SH-SY5Y (cell line): ENCODE data around the gene ANKRD11.

Experiments used
- GATA2 ChIP-seq: IDR thresholded peaks from 2 replicates; pipeline ENCODE4 v1.6.1; 2011; ENCODE audit warnings: mild to moderate bottlenecking, low read depth, low read length
- GATA3 ChIP-seq: IDR thresholded peaks from 2 replicates; pipeline ENCODE4 v1.6.1; 2011; ENCODE audit warnings: low read depth, mild to moderate bottlenecking, low read length, moderate library complexity

Gene ANKRD11

DNA sequence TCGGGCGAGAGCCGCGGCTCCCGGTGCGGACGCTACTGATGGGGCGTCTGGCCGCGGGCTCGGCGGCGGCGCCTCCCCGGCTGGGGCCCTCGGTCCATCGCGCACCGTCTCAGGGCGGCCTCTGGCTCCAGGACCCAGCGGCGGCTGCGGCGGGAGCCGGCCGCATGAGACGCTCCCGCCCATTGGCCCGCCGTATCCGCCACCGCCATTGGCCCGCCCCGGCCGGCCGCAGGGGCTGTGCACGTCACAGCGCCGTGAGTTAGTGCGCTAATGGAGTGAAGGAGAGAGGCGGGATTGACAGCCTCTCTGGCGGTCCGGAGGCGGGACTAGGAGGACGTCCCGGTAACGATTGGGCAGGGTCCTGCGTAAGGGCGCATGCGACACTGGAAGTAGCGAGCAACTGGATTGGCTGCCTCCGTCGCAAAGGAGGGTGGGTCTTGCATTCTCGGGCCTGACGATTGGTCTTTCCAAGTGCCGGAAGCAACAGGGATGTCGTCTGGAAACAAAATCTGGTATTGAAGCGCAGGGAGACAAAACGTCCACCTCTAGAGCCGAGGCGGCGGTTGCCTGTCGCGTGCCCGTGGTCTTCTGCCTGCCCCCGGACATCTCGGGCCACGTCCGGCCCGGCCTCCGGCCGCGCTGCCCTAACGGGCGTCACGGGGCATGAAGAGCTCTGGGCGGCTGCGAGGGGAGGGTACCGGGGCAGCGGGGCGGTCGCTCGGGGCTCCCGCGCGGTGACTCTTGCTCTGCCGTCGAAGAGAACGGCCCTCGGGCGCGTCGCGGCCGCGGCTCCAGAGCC is at the start of gene ANKRD11:
TSS of gene ANKRD11 (minus strand) at position 123 of the 799 bp plus-strand sequence. CDS start 173,542 bp downstream, outside the sequence.
- TF ChIP-seq GATA3 (no peak), GATA2 (no peak)

DNA sequence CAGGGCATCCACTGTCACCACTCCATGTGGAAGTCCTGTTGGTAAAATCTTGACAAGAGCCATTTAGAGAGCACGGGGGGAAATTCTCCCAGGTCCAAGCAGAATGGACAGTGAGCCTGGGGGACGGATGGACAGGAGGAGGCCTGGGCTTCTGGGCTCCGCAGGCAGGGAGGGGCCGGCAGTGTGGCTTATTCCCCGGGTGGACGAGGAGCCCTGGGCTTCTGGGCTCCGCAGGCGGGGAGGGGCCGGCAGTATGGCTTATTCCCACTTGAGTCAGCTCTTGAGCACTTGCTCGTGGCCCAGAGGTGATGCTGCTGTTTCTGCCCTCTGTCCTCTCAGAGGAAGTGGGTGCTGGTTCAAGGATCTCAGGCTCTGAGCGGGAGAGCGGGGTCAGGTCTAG is 47.9 kb upstream of the ANKRD11 start:
- TF ChIP-seq GATA3: no peak
- TF ChIP-seq GATA2: no peak

DNA sequence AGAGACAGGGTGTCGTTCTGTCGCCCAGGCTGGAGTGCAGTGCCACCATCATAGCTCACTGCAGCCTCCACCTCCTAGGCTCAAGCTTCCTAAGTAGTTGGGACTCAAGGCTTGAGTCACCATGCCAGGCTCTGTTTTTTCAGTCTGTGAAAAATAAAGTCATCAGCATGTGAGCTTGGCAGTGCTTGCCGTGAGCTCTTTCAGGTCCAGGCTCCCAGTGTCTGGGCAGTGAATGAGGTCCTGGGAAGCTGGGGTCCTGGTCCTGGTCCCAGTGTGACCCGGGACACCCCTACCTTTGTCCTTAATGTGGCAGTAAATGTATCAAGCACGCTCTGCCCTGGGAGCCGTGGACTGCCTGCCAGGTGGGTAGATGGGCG is 47.2 kb upstream of the ANKRD11 start:
- TF ChIP-seq GATA2 (no peak), GATA3 (no peak)

DNA sequence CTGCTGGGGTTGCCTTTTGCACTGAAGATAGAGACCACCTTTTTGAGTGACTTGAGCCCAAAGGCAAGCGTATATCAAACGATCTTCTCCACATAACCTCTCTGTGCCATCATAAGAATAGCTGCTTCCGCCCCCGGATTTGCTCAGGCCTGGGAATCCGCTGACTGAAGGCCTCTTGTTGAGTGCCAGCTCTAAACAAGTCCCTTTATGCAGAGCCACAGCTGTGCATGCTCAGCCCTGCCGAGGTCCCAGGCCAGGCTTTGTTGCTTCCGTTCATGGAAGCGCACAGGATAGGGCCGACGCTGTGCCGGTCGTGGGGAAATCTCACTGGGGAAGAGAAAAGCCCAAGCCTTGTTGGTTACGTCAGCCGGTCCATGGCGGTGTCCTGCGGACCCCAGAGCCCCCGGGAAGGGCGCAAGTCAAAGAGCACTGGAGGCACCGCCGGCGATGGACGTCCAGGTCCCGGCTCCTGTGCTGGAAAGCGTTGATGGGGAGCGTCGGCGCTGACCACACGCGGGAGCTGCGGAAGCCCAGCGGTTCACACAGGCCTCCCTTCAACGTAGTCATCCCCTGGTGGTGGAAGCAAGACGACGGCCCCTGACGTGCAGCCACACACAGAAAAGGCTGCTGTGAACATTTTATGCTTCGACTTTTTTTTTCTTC is 46.7 kb upstream of the ANKRD11 start:
- TF ChIP-seq GATA2 (no peak), GATA3 (no peak)

DNA sequence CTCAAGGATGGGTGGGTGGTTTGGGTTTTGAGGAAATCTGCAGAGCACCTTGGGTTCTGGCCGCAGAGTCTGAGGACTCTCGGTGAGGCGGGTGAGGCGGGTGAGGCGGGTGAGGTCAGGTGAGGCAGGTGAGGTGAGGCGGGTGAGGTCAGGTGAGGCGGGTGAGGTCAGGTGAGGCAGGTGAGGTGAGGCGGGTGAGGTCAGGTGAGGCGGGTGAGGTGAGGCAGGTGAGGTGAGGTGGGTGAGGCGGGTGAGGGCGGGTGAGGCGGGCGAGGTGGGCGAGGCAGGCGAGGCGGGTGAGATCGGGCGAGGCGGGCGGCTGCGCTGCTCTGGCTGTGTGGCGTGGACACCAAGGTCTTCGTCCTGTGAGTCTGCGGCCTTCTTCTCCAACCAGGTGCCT is 46.0 kb upstream of the ANKRD11 start:
- TF ChIP-seq GATA3 (no peak), GATA2 (no peak)

DNA sequence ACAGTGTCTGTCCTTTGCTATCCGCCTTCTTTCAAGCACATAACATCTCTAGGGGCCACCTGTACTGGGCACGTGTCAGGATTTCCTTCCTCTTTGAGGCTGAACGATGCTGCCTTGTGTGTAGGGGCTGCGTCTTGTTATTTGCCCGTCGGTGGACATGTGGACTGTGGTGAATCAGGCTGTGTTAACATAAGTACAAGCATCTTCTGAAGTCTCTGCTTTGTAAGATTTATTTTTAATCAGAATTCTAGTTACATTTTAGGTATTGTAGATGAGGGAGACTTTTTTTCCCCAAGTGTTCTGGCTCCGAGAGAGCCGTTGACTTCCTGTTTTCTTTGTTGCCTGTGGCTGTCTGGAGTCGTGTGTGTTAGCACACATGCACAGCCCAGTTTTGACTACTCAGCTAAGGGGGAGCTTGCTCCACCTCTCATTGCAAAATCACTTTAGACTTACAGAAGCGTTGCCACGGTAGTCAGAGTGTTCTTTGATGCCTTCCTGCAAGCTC is 43.9 kb upstream of the ANKRD11 start:
- no peak for TF ChIP-seq GATA2
- no peak for TF ChIP-seq GATA3

DNA sequence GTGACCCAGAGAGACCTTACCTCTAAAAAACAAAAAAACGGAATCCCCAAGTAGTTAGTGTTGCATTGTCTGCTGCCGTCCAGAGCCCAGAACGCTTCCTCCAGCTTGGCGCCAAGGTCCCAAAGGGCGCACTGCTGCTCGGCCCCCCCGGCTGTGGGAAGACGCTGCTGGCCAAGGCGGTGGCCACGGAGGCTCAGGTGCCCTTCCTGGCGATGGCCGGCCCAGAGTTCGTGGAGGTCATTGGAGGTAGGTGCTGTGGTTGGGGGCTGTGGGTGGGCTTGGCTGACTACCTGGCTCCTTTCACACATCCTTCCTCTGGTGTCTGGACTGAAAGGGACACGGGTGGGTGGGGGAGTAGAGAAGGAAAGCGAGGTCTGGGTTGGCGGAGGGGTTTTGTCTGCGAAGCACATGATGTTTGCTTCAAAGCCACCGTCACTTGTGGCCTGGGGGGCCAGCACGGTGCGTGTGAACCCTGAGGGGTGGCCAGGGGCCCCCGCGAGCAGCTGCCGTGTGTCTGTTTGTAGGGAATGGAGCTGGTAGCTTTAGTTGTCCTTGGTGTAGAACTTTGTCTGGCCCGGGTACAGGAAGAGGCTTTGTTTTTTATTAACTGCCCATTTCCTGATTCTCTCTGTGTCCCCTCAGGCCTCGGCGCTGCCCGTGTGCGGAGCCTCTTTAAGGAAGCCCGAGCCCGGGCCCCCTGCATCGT is 41.6 kb upstream of the ANKRD11 start:
- TF ChIP-seq GATA2 (no peak), GATA3 (no peak)

DNA sequence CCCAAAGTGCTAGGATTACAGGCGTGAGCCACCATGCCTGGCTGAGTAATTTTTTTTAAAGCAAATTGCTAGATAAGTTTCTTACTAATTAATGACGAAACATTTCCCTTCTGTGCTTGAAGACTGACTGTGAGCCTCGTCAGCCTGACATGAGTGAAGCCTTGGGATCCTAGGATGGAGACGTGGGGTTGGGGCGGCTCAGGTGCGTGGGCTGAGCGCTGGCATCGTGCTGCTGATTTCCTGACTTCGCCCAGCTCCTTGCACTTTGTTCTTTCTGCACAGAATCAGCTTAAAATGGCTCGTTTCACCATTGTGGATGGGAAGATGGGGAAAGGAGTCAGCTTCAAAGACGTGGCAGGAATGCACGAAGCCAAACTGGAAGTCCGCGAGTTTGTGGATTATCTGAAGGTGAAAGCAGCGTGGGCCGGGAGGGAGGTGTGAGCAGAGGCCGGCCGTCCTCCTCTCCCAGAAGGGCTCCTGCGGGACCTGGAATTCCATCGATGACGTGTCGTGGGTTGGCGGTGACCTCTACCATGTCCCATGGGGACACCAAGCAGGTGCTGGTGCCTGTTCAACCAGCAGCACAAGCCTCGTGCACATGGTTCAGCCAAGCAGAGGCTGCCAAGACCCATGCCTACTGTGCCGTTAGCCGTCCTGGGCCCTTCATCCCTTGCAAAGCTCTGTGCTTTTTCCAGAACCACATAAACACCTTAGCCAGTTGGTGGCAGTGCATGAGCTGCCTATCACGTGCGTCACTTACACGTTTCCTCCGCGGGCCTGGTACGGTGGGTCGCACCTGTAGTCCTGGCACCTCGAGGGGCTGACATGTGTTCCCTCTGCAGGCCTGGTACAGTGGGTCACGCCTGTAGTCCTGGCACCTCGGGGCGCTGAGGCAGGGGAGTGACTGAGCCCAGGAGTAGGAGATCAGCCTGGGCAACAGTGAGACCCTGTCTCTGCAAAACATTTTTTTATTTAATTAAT is 40.3 kb upstream of the ANKRD11 start:
- TF ChIP-seq GATA2: no peak
- TF ChIP-seq GATA3: no peak

DNA sequence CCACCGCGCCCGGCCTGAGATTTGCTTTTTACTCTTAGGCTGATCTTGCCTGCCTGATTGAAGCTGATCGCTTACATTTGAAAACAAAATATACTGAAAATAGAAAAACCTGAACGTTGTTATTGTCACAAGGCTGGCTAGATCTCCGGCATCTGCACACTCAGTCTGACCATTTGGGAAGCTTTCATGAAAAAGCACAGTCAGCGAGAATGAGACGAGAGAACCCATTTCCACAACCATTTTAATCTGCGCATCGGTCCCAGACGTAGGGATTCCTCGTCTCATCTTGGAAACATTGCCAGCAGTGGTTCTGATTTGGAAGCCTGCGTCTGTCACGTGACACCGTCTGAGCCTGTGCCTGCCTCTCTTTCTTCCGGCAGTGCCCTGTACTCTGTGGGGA is 38.7 kb upstream of the ANKRD11 start:
- TF ChIP-seq GATA2 (no peak), GATA3 (no peak)

DNA sequence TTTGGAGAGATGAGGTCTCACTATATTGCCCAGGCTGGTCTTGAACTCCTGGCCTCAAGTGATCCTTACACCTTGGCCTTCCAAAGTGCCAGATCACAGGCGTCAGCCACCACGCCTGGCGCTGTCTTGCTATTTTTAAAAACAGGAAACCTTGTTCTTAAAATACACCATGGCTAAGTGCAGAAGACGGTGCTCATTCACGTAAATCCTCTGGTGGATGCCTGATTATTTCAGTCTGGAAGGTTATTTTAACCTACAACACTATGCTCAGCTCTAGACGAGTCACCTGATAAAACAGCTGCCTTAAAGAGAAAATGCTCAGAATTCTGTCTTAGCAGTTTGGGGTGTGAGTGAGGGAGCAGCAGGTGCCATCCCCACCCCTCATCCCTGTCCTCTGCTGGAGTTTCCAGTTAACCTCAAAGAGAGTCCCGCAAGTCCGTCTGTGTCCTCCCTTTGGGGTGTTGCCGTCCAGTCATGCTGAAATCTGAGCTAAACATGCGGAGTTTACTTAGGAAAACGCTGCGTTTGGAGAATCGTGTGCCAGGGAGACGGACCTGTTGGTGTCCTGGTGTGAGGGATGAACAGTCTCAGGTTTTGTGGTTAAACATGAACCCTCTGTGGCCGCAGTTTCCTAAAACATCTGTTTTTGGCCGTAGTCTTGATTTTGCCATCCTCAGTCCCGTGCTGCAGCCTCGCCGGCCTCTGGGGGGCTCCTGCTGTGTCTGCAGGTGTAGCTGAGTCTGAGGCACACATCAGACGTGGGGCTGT is 35.0 kb upstream of the ANKRD11 start:
- no peak for TF ChIP-seq GATA2
- no peak for TF ChIP-seq GATA3

DNA sequence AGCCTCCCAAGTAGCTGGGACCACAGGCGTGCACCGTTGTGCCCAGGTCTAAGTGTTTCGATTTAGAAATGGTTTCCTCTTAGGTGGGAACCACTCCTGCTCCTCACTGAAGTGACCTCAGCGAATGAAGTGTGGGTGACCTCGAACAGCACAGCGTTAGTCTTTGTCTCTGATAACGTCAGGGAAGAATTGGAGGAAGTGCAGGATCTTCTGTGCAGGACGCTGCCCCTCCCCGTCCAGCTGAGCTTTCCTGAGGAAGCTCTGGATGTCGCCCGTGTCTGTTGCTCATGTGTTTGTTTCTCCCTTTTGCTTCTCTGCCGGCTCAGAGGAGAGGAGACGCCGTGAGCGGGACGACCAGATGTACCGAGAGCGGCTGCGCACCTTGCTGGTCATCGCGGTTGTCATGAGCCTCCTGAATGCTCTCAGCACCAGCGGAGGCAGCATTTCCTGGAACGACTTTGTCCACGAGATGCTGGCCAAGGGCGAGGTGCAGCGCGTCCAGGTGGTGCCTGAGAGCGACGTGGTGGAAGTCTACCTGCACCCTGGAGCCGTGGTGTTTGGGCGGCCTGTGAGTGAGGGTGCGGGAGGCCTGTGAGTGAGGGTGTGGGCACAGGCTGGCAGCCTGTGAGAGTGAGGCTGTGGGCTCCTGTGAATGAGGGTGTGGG is 33.5 kb upstream of the ANKRD11 start:
- TF ChIP-seq GATA2 (no peak), GATA3 (no peak)

DNA sequence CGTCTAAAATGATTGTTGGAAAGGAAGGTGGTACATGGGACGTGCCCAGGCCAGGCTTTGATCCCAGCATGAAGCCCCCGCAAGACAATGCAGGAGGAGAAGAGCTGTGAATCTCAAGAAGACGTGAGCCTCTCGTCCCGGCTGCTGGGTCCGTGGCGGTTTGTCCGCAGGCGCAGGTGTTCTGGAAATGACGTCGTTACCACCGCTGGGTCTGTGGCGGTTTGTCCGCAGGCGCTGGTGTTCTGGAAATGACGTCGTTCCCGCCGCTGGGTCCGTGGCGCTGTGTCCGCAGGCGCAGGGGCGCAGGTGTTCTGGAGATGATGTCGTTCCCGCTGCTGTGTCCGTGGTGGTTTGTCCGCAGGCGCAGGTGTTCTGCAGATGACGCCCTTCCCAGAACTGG is 31.9 kb upstream of the ANKRD11 start:
- TF ChIP-seq GATA2 (no peak), GATA3 (no peak)
